ENCODE data around the gene INAFM2. TPM values are rescaled to one million over a fixed set of nuclear protein-coding genes. Genes with fewer than 3 reads are reported as not detected.

Gene INAFM2
- total RNA-seq, 1 experiment from 2014 or later: 8.8 TPM

DNA sequence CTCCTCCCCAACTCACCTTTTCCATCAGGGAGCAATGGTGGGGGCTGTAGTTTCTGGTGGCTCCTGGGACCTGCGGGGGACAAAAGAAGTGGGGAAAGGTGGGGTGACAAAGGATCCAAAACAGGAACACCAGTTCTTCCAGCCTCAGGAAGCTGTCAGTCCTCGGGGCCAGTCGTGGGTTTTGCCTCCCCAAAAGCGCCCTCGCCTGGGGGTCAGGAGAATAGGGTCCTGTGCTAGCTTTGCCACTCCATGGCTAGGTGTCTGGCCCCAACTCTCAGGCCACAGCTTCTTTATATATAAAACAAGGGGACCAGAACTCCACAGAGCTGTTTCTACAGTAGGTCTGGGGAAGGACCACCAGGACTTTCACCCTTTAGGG is 13.2 kb downstream of the INAFM2 start:
- H3K4me3 ChIP-seq (replicated peaks in 1 of 2; ENCODE audit: low read depth in 1 of 2, low read length in 2 of 2): no peak overlapping the region
- RAD21 ChIA-PET (ENCODE audit: low non-redundant PET in 1 of 2, low total read pairs in 2 of 2, uncharacterized antibody in 2 of 2, unreplicated experiment in 2 of 2): no interaction called here
- peaks cover 0 to 7% of the 10 kb centered on the region in 2 experiments; a peak in 1 of 4 replicates for H3K36me3 ChIP-seq (ENCODE audit: control insufficient read depth in 1 of 2, insufficient read depth in 2 of 2, low read length in 2 of 2)
- intact Hi-C loops (cut with micrococcal nuclease): no loop called here
- no peak overlapping the region for H3K9ac ChIP-seq (ENCODE audit: low read length)
- peaks cover 5% of the 10 kb centered on the region; the same call in 1 of the 2 replicates for H3K79me2 ChIP-seq (ENCODE audit: insufficient read depth, low read length)
- TF ChIP-seq SP1 (IDR thresholded peaks at IDR 0.05; ENCODE audit: low read depth) (no peak), POLR2AphosphoS5 (IDR thresholded peaks at IDR 0.05; ENCODE audit: low read depth, low read length) (no peak), EZH2 (IDR thresholded peaks at IDR 0.05) (no peak), ZBTB33 (IDR thresholded peaks at IDR 0.05; ENCODE audit: extremely low read depth, insufficient replicate concordance, low read length) (no peak), RAD21 (IDR thresholded peaks at IDR 0.05; ENCODE audit: low read depth) (no peak), ELF1 (IDR thresholded peaks at IDR 0.05; ENCODE audit: borderline replicate concordance, low read depth) (no peak), POLR2A (IDR thresholded peaks at IDR 0.05; ENCODE audit: borderline replicate concordance, extremely low read depth, insufficient read depth, insufficient read length) (no peak), CEBPB (IDR thresholded peaks at IDR 0.05; ENCODE audit: low read depth) (no peak), ATF3 (IDR thresholded peaks at IDR 0.05) (no peak), EGR1 (IDR thresholded peaks at IDR 0.05; ENCODE audit: low read depth) (no peak), JUND (IDR thresholded peaks at IDR 0.05) (no peak)
- TF ChIP-seq, protein P1, sequence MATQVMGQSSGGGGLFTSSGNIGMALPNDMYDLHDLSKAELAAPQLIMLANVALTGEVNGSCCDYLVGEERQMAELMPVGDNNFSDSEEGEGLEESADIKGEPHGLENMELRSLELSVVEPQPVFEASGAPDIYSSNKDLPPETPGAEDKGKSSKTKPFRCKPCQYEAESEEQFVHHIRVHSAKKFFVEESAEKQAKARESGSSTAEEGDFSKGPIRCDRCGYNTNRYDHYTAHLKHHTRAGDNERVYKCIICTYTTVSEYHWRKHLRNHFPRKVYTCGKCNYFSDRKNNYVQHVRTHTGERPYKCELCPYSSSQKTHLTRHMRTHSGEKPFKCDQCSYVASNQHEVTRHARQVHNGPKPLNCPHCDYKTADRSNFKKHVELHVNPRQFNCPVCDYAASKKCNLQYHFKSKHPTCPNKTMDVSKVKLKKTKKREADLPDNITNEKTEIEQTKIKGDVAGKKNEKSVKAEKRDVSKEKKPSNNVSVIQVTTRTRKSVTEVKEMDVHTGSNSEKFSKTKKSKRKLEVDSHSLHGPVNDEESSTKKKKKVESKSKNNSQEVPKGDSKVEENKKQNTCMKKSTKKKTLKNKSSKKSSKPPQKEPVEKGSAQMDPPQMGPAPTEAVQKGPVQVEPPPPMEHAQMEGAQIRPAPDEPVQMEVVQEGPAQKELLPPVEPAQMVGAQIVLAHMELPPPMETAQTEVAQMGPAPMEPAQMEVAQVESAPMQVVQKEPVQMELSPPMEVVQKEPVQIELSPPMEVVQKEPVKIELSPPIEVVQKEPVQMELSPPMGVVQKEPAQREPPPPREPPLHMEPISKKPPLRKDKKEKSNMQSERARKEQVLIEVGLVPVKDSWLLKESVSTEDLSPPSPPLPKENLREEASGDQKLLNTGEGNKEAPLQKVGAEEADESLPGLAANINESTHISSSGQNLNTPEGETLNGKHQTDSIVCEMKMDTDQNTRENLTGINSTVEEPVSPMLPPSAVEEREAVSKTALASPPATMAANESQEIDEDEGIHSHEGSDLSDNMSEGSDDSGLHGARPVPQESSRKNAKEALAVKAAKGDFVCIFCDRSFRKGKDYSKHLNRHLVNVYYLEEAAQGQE (IDR thresholded peaks at IDR 0.05; ENCODE audit: low read depth): no peak
- CTCF ChIA-PET: interaction anchor here (4.8 to 5.2 kb wide), 3 partner anchors 9 to 58 kb away, joined by 44 to 55 read pairs (median 44); partner anchors contain the start of gene INAFM2
- no peaks in the 10 kb centered on the region for H4K20me1 ChIP-seq (ENCODE audit: insufficient read depth)
- no peak overlapping the region for H3K27ac ChIP-seq (ENCODE audit: low read depth, low read length)
- POLR2A ChIA-PET: no interaction called here
- no peaks in the 10 kb centered on the region for H3K27me3 ChIP-seq (ENCODE audit: insufficient read depth, low read length)
- no peak for ATAC-seq
- H3K9me3 ChIP-seq (ENCODE audit: control insufficient read depth in 1 of 2, insufficient read depth in 1 of 2, low read depth in 1 of 2, low read length in 2 of 2): no peaks in the 10 kb centered on the region
- no peaks in the 10 kb centered on the region for H3K9me2 ChIP-seq (ENCODE audit: insufficient read depth)
- peaks cover 38 to 47% of the 10 kb centered on the region in 2 experiments for H3K4me1 ChIP-seq (ENCODE audit: control insufficient read depth in 1 of 2, insufficient read depth in 2 of 2, low read length in 2 of 2)
- no peak overlapping the region for H3K4me2 ChIP-seq (ENCODE audit: low read length)
- DNase-seq (ENCODE audit: low read depth, low spot score): no peak
- no TSS peak for BruUV-seq (replicated peaks)
- H2AFZ ChIP-seq (ENCODE audit: low read depth, low read length, poor library complexity, severe bottlenecking): no peak overlapping the region

All from HCT116 (cell line).